ENCODE measurements around the gene GATA2.

DNA sequence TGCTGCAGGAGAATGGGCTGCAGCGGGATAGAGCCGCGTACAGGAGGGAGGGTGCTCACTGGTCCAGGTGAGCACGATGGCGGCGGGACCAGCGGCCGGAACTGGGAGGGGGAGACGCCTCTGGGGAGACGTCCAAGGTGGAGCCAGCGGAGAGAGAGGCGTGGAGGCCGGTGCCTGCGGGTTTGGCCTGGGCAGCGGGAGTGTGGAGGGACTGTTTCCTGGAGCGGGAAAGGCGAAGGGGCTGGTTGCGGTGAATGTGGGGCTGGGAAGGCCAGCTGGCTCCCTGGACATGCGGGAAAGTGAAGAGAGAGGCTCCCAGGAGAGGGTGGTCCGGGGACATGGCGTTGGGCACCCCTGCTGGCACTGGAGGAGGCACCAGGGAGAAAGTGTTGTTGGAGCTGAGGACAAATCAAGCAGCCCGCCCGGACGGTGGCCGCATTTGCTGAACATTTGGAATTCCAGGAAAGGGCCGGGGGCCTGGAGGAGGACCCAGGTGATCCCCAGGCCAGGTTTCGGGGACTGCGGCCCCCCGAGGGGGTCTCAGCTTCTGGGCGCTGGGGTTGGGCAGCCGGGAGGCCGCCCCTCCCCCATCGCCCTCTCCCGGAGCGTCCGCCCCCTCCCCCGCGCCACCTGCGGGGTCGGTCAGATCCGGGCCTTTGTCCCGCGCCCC is 60.6 kb downstream of the GATA2 start:
- no peak for TF ChIP-seq RARB (CRISPR knock-in tag; IDR thresholded peaks at IDR 0.05)
- TF ChIP-seq ARNTL (CRISPR knock-in tag; IDR thresholded peaks at IDR 0.05; ENCODE audit: borderline replicate concordance, low read depth): no peak
- no peak for TF ChIP-seq ZFP30 (CRISPR knock-in tag; IDR thresholded peaks at IDR 0.05)
- TF ChIP-seq, protein P1, sequence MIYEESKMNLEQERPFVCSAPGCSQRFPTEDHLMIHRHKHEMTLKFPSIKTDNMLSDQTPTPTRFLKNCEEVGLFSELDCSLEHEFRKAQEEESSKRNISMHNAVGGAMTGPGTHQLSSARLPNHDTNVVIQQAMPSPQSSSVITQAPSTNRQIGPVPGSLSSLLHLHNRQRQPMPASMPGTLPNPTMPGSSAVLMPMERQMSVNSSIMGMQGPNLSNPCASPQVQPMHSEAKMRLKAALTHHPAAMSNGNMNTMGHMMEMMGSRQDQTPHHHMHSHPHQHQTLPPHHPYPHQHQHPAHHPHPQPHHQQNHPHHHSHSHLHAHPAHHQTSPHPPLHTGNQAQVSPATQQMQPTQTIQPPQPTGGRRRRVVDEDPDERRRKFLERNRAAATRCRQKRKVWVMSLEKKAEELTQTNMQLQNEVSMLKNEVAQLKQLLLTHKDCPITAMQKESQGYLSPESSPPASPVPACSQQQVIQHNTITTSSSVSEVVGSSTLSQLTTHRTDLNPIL (CRISPR knock-in tag; IDR thresholded peaks at IDR 0.05; ENCODE audit: low read depth): no peak
- TF ChIP-seq ZFP3 (CRISPR knock-in tag; IDR thresholded peaks at IDR 0.05): no peak
- TF ChIP-seq, protein P2, sequence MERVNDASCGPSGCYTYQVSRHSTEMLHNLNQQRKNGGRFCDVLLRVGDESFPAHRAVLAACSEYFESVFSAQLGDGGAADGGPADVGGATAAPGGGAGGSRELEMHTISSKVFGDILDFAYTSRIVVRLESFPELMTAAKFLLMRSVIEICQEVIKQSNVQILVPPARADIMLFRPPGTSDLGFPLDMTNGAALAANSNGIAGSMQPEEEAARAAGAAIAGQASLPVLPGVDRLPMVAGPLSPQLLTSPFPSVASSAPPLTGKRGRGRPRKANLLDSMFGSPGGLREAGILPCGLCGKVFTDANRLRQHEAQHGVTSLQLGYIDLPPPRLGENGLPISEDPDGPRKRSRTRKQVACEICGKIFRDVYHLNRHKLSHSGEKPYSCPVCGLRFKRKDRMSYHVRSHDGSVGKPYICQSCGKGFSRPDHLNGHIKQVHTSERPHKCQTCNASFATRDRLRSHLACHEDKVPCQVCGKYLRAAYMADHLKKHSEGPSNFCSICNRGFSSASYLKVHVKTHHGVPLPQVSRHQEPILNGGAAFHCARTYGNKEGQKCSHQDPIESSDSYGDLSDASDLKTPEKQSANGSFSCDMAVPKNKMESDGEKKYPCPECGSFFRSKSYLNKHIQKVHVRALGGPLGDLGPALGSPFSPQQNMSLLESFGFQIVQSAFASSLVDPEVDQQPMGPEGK (CRISPR knock-in tag; IDR thresholded peaks at IDR 0.05; ENCODE audit: borderline replicate concordance): no peak

Data from SK-N-SH treated with all-trans-retinoic acid at 6 μM for 48 hours (cell line).